ENCODE data around the gene NADK.

The NADK gene

GRCh38 chr1:1758059-1758621 is 20.1 kb downstream of the NADK start:
- H3K27ac ChIP-seq, result peak overlapping the region; percentile 95
- TF ChIP-seq CTCF (conservative IDR thresholded peaks at IDR 0.05), result no peak

GRCh38 chr1:1757422-1758058 is 20.7 kb downstream of the NADK start:
- peak overlapping the region; percentile 95 for H3K27ac ChIP-seq
- no peak for TF ChIP-seq CTCF (conservative IDR thresholded peaks at IDR 0.05)

- peak overlapping the region; percentile 95 for H3K27ac ChIP-seq
- TF ChIP-seq CTCF (conservative IDR thresholded peaks at IDR 0.05), result no peak
These were observed 21.4 kb downstream of the NADK start for GRCh38 chr1:1756661-1757421.

GRCh38 chr1:1755852-1756251 is 22.4 kb downstream of the NADK start:
- no peak for TF ChIP-seq CTCF (conservative IDR thresholded peaks at IDR 0.05)
- no peak overlapping the region for H3K27ac ChIP-seq

GRCh38 chr1:1755426-1755825 is 22.8 kb downstream of the NADK start:
- TF ChIP-seq CTCF (conservative IDR thresholded peaks at IDR 0.05), result no peak
- no peak overlapping the region for H3K27ac ChIP-seq

- no peak overlapping the region for H3K27ac ChIP-seq
- TF ChIP-seq CTCF (conservative IDR thresholded peaks at IDR 0.05), result no peak
These were observed 24.0 kb downstream of the NADK start for GRCh38 chr1:1754051-1754815.

- H3K27ac ChIP-seq, result 0 out of 2 replicates have a peak overlapping the region, but pooled peaks have one; percentile 14
- no peak for TF ChIP-seq CTCF (conservative IDR thresholded peaks at IDR 0.05)
These were observed 24.7 kb downstream of the NADK start for GRCh38 chr1:1753607-1754005.

All from VCaP (cell line).